Vagina (tissue), 2 donors: ENCODE results near the gene KCNG2.

Experiments
- POLR2A ChIP-seq, 2 donors: fragments of 450-650 bp; IDR thresholded peaks; one replicate each; pipeline ENCODE4 v1.6.1; 2017; ENCODE audit warnings: antibody characterized with exemption in 2 of 2, mild to moderate bottlenecking in 2 of 2, moderate library complexity in 2 of 2
- POLR2AphosphoS5 ChIP-seq, 2 donors: sonication (generic); formaldehyde crosslinking; IDR thresholded peaks; one replicate each; pipeline ENCODE4 v1.9.0; 2017; ENCODE audit warnings: antibody characterized with exemption in 2 of 2, mild to moderate bottlenecking in 2 of 2, low read depth in 1 of 2; ENCODE audit not compliant: insufficient read depth in 1 of 2

GRCh38 chr18:79779021-79779699 lies 18.6 kb upstream of the KCNG2 start:
- TF ChIP-seq POLR2A (IDR thresholded peaks at IDR 0.05) (no peak), POLR2AphosphoS5 (IDR thresholded peaks at IDR 0.05; ENCODE audit: insufficient read depth in 1 of 2, low read depth in 1 of 2) (no peak)
